Breast epithelium (tissue), 3 donors: Measurements from ENCODE around the gene ZBTB49.

Experiments used
- POLR2A ChIP-seq: fragments of 450-650 bp; IDR thresholded peaks from one replicate; pipeline ENCODE4 v1.6.1; 2016; ENCODE audit warnings: antibody characterized with exemption, mild to moderate bottlenecking, moderate library complexity
- TF ChIP-seq, protein P1 (sequence below), 3 donors: fragments of 450-650 bp; IDR thresholded peaks; one replicate each; pipeline ENCODE4 v1.5.1; 2016 to 2017; ENCODE audit warnings: antibody characterized with exemption in 3 of 3, mild to moderate bottlenecking in 3 of 3, moderate library complexity in 3 of 3

DNA sequence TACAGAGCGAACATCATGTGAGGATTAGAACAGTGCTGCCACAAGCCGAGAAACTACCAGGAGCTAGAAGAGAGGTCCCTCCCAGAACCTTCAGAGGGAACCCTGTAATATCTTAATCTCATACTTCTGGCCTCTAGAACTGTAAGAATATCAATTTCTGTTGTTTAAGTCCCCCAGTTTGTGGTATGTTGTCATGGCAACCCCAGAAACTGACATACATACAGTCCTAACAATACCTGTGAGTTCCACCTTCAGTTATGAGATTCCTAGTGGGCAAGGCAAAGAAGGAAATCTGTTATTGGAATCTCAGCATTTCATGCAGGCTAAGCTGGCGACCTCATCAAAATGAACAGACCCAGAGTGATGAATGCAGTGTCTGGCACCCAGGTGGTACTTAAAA, 42.5 kb downstream of the ZBTB49 start:
- TF ChIP-seq, protein P1, sequence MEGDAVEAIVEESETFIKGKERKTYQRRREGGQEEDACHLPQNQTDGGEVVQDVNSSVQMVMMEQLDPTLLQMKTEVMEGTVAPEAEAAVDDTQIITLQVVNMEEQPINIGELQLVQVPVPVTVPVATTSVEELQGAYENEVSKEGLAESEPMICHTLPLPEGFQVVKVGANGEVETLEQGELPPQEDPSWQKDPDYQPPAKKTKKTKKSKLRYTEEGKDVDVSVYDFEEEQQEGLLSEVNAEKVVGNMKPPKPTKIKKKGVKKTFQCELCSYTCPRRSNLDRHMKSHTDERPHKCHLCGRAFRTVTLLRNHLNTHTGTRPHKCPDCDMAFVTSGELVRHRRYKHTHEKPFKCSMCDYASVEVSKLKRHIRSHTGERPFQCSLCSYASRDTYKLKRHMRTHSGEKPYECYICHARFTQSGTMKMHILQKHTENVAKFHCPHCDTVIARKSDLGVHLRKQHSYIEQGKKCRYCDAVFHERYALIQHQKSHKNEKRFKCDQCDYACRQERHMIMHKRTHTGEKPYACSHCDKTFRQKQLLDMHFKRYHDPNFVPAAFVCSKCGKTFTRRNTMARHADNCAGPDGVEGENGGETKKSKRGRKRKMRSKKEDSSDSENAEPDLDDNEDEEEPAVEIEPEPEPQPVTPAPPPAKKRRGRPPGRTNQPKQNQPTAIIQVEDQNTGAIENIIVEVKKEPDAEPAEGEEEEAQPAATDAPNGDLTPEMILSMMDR (IDR thresholded peaks at IDR 0.05) = no peak
- no peak for TF ChIP-seq POLR2A
